Skeletal muscle cell (primary cell): ENCODE data around the gene APOH.

Source experiments
- DNase-seq: peaks from one replicate; pipeline ENCODE4 v3.0.0-alpha.2; 2010; ENCODE audit warnings: low read depth
- H3K4me3 ChIP-seq: 2 replicates; pipeline ENCODE4 v1.5.1; 2011; ENCODE audit warnings: low read depth, mild to moderate bottlenecking, control low read depth, low read length, moderate library complexity

Gene APOH

DNA sequence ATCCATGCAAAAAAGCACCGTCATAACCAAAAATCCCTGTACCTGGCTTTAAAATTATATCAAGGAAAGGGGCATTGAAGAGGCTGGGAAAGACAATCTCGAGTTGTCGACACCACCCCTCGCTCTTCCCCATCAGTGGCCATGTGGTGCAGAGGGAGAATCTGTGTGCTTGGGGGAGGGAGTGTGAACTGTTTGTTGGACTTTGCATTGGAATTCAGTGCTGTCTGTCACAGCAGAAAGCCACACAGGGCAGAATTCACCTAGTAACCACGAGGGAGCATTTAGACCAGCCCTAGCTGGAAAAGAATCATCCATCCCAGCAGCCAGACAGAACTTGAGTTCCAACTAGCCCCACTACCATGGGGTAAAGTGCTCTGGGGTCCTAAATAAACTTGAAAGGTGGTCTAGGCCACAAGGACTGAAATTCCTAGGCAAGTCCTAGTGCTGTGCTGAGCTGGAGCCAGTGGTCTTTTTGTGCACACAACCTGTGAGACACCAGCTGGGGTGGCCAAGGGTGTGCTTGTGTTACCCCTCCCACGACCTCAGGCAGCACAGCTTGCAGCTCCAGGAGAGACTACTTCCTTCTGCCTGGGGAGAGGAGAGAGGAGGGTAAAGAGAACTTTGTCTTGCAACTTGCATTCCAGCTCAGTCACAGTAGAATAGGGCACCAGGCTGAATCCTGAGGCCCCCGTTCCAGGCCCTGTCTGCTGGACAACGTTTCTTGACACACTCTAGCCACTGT lies 25.8 kb downstream of the APOH start:
- no peak for DNase-seq
- H3K4me3 ChIP-seq: no peak overlapping the region

DNA sequence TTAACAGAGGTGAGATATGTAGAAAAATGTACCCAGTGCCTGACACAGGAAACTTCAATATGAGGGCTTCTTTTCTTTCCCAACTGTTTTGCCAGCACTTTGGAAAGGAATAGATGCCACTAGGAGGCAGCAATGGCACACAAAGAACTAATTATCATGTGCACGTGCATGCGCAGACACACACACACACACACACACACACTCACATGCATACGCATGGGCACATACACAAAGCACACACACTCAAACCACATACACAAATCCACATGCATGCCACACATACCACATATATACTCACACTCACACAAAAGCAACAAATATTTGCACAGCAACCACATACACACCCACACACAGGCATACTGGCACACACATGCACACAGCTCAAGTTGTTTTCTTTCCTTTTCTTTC lies 28.5 kb downstream of the APOH start:
- DNase-seq: peak; percentile 53
- no peak overlapping the region for H3K4me3 ChIP-seq

DNA sequence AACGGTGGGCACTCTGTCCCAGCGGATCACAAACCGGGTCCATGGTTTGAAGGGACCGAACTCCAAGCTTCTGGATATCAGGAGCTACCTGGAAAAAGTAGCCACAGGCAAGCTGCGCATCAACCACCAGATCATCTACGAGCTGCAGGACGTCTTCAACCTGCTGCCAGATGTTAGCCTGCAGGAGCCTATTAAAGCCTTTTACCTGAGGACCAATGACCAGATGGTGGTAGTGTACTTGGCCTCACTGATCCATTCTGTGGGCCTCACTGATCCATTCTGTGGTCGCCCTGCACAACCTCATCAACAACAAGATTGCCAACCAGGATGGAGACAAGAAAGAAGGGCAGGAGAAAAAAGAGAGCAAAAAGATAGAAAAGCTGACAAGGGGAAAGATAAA lies 31.0 kb downstream of the APOH start:
- no peak for DNase-seq
- H3K4me3 ChIP-seq: no peak overlapping the region

DNA sequence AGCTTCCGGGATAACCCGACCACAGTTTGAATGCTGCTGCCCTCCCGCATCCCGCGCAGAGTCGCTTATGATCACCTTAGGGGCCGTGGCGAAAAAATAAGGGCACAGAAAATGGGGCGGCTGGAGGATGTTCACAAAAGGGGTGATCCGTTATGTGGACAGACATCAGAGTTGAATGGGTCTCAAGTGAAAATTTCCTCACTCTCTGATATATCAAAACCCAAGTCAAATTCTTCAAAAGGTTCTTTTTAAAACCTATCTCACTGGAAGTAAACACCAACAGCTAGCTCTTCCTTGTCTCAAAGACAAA lies 36.9 kb downstream of the APOH start:
- peak overlapping the region; percentile 77 for H3K4me3 ChIP-seq
- DNase-seq: no peak

DNA sequence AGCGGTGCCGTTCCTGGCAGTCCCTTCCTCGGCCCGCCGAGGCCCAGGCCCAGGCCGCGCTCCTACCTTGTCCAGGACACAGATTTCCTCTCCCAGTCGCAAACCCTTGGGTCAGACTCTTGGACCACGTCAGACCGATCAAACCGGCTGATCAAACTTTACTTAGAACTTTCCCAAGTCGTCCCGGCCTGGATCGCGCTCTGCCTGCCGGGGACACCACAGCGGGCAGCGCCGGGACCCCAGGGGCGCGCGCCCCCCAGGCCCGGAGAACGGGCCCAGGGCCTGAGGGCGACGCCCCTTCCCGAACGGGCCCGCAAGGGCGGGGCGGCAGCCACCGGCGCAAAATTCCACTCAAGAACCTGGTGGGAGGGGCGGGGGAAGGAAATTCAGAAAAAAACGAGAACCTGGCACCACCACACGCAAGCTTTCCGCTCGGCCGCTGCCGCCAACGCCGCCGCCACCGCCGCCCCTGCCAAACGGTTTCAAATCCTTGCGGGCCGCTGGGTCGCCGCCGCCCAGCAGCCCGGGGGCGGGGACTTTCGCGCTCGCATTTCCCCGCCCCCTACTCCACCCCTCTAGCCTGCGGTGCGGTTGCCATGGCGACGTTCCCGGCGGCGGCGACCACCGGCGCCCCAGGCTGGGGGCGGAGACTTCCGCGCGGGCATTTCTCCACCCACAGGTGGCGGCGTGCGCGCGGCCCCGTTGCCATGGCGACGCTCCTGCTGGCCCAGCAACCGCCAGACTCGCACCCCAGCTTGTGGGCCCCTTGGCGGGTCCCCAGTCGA lies 37.4 kb downstream of the APOH start, which contains the start of gene CEP112:
TSS of gene CEP112 (minus strand) at position 541 of the 785 bp plus-strand sequence.
- DNase-seq: peak; percentile 16
- H3K4me3 ChIP-seq: peak within 1 kb of the TSS; percentile 77

DNA sequence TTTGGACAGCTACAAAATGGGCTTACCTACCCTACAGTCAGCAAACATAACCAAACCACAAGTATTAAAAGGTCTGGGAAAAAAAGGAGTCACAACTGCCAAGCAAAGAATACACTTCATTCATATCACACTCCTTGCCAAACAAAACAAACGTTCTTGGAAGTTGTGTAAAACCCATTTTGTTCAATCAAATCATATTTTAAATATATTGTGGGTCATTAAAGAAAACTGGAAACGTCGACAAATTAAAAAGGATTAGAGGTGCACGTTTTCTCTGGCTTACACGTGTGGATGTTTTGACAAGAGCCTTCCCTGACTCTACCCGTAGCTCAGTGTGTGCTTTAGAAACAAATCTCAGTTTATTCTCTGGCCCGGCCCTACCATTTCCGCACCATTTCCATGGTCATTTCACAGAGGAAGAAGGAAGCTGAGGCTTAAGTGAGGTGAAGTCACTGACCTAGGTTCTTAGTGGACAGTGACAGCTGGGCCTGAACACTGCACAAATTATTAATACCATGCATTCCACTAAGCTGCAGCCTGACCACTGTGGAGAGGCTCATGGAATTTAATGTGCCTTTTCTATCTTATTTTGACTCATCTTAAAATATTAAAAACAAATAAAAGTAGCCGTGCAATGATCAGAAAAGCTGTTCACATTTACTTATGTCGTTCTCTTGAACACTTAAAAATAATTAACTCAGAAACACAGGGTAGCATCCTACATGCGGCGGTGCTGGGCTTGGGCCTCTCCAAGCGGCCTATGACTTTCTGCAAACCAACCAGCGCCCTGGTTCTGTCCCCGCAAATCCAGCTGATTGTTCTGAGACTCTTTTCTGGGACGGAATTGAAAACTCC lies 38.2 kb downstream of the APOH start:
- peak; percentile 39 for DNase-seq
- peak overlapping the region; percentile 77 for H3K4me3 ChIP-seq

DNA sequence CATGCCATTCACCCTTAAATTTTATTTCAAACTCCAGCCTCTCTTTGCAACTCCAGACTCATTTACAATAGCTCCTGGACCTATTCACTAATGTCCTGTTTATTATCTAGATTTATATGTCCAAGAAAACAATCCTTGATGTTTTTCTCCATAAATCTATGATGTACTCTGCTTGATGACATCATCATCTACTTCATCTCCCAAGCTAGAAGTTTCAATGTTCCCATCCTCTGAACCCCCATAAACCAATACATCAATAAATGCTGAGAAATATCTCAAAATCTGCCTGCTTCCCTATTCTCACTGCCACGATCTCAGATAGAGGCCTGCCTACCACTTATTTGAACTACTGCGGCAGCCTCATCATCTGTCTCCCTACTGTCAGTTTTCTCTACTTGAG lies 41.5 kb downstream of the APOH start:
- no peak overlapping the region for H3K4me3 ChIP-seq
- DNase-seq: no peak

DNA sequence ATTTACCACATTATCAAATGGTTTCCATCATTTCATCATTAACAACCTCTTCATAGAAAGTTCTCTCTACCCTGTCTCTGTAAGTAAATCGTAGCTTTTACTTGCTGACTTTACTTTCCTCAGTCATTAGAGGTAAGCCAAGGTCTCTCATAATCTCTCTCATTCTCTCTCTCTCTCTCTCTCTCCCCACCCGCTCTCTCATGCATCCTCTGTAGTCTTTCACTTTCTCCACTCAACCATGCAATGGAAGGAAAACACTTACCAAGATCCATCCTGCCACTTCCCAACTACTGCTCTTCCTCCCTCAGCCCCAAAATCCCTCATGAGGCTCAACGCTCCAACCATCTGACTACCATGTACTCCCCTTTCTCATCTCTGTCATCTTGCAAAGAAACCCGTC lies 43.4 kb downstream of the APOH start:
- DNase-seq: no peak
- H3K4me3 ChIP-seq: no peak overlapping the region

DNA sequence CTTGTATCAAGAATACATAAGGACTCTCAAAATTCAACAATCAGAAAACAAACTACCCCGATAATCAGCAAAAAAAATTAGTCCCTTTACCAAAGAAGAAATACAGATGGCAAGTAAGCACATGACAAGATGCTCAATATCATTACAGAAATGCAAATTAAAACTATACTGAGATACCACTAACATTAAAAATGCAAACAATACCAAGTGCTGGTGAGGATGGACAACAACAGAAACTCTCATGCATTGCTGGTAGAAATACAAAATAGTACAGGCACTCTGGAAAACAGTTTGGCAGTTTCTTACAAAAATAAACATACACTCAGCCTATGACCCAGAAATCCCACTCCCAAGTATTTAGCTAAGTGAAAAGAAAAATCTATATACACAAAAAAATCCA lies 44.8 kb downstream of the APOH start:
- H3K4me3 ChIP-seq: no peak overlapping the region
- DNase-seq: no peak

DNA sequence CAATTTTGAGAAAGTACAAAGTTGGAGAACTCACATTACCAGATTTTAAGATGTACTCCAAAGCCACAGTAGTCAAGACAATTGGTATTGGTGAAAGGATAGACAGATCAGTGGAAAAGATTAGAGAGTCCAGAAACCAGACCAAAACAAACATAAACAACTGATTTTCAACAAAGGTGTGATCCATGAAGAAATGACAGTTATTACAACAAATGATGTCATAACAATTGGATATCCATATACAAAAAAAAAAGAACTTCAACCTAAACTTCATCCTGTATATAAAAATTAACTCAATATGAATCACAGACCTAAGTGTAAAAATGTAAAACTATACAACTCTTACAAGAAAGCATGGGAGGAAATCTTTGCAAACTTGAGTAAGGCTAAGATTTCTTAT lies 45.7 kb downstream of the APOH start:
- no peak for DNase-seq
- no peak overlapping the region for H3K4me3 ChIP-seq

DNA sequence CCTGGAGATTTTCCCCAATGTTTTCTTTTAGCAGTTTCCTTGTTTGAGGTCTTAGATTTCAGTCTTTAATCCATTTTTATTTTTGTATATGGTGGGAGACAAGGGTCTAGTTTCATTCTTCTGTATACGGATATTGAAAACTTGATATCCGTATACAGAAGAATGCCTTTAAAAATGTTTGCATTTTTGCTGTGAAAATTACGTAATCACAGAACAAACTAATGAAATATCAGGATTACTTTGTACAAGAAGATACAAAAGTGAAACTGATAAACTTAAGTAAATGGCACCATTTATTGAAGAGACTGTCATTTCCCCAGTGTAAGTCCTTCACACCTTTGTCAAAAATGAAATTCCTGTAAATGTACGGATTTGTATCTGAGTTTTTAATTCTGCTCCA lies 50.6 kb downstream of the APOH start:
- DNase-seq: no peak
- H3K4me3 ChIP-seq: no peak overlapping the region

DNA sequence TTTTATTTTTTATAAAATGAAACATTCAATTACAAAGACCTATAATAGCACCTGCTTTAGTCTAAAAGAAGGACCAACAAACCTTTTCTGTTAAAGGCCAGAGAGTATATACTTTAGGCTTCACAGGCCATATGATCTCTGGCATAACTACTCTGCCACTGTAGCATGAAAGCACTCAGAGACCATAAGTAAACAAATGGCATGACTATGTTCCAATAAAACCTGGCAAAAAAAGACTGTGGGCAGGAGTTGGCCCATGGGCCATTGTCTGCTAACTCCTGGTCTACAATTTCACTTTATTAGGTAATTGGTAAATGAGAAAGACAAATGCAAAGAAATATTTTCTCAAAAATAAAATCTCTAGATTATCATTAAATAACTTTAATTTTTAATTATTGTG lies 52.2 kb downstream of the APOH start:
- no peak for DNase-seq
- no peak overlapping the region for H3K4me3 ChIP-seq

DNA sequence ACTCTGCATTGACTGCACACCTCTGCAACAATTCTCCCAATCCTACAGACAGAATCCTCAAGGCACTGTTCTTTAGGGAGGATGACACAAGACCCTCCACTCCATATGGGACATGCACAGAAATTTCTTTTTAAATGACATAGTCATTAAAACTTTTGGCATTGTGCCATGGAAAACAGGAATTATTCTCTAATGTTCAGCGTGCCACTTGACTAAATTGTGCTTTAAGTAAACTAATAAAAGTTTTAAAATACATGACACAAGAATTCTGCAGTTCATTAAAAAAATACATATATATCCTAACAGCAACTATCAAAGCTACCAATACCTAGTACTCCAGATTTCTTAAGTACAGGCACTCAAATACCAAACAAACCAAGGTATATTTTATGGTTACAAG lies 53.3 kb downstream of the APOH start:
- DNase-seq: no peak
- no peak overlapping the region for H3K4me3 ChIP-seq

DNA sequence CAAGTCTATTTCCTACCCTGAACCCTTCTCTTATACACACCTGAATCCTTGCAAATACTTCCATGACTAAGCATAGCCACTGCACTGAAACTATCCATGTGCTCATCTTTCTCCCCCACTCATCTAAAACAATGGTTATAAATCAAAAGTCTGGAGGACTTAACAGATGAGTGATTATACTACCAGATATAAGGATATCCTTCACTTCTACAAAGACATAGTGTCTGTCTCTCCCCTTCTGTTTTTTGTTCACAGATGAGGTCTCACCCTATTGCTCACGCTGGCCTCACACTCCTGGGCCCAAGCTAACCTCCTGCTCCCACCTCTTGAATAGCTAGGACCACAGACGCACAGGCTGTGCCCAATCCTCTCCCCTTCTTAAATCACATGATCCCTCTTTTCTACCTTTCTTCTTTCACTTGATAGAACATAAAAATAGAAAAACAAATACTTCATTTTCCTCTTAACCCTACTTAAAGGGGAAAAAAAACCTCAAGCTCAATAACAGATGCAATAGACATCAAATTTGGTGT lies 56.5 kb downstream of the APOH start:
- no peak for DNase-seq
- H3K4me3 ChIP-seq: no peak overlapping the region

DNA sequence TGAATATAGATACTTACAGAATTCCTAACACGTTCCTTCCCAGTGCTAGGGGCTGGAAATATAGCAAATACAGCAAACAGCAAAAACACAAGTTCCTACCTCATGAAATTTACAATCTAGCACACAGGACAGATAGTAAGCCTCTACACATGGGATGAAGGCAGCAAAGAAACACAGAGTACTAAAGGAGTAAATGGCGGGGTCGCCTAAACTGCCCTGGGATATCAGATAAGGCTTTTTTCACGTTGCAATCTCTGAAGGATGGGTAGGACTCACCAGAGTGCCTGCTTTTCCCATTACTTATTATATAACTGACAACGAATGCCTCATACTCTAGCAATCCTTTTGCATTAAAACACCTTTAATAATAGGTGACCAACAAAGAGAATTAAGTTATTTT lies 57.1 kb downstream of the APOH start:
- no peak for DNase-seq
- no peak overlapping the region for H3K4me3 ChIP-seq

DNA sequence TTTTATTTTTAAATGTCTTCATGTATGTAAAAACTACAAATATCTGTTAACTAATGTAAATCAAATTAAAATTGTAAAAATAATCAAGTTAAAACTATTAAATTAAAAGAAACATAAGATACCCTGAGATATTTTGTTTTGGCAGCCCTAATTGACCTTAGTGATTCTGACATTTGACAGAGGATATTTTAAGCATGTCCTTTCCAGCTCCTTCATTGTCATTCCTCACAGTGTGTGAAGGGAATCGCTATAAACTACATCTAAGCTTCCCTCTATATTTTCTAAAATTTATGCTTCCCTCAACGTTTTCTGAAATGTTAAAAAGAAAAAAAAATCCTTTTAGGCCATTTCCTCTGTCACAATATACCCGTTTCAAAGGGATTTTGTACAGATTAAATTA lies 57.5 kb downstream of the APOH start:
- no peak for DNase-seq
- H3K4me3 ChIP-seq: no peak overlapping the region

DNA sequence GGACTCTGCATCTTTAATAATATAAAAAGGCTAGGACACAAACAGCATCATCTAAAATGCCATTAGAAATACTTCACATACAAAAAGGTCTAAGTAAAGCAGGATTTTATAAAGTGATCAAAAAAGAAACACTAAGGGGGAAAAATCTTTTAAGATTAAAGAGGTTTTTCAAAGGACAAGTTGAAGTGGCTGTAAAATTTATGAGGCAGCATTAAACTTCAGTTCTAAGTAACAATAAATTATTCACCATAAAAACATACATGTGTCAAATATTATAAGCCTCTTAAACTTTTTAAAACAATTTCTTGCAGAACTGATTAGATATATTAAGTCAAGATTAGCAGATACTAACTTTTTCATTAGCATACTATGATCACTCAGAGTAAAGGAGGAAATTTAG lies 58.0 kb downstream of the APOH start:
- no peak overlapping the region for H3K4me3 ChIP-seq
- DNase-seq: no peak

DNA sequence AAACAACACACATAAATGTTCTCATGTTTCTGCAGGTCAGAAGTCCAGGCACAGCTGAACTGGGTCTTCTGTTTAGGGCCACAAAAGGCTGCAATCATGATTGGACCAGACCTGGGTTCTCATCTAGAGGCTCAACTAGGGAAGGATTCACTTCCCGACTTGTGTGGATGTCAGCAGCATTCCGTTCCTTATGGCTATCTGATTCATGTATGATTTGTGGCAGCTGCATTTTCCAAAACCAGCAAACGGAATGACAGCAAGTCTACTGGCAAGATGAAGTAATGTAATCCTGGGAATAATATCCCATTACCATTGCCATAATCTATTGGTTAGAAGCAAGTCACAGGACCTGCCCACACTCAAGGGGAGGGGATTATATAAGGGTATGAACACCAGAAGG lies 59.4 kb downstream of the APOH start:
- no peak for DNase-seq
- no peak overlapping the region for H3K4me3 ChIP-seq

DNA sequence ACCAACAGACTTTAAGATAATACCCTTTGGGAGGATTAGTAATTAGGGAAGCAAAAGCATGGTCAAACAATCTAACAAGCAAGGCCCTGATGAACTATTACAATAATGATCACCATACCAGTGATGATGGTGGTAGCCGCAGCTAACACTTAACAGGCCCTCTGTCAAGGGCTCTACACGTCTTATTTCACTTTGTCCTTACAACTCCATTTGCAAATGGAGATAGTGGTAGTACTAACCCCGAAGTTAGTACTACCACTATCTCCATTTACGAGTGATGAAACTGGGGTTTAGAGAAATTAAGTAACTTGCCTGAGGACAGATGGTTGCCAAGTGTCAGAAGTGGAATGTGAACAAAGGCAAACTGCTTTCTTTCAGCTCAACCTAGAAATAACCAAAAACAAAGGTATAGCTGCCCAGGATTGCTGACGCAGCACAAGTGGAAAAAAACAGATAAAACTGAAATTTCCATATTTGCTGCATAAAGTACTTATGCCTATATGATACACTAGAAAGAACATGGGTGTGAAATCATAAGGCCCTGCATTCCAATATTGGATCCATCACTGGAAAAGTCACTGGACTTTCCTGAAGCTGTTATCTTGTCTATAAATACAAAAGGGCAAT lies 61.9 kb downstream of the APOH start:
- DNase-seq: no peak
- H3K4me3 ChIP-seq: no peak overlapping the region
